Measurements from ENCODE around the gene GRIK4.
"Not testable (repeated sequence)": the region's sequence is repeated elsewhere in the genome, so short reads cannot be mapped to it uniquely, and the experiment has no call there.

The GRIK4 gene

DNA sequence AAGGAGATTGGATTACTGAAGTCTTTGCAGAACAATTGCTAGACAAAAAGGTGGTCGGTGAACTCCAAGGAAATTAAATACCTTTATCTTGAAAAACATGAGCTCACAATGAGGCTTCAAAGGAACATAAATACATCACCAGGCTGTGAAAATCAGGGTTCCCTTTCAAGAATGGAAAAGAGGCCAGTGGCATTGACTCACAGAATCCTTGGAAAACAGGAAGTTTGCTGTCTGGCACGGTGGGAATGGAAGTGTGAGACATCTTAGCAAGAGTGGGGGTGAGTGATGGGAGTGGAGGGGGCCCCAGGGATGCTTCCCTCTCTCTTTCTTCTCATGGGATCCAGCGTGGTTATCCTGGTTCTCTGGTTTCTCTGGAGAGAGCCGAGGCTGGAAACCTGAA is 463.4 kb downstream of the GRIK4 start:
- DNase-seq = no peak

- DNase-seq = no peak
Observed at GRCh38 chr11:120977266-120978137, 466.0 kb downstream of the GRIK4 start.

- DNase-seq = no peak
Observed at GRCh38 chr11:120978701-120979100, 467.2 kb downstream of the GRIK4 start.

DNA sequence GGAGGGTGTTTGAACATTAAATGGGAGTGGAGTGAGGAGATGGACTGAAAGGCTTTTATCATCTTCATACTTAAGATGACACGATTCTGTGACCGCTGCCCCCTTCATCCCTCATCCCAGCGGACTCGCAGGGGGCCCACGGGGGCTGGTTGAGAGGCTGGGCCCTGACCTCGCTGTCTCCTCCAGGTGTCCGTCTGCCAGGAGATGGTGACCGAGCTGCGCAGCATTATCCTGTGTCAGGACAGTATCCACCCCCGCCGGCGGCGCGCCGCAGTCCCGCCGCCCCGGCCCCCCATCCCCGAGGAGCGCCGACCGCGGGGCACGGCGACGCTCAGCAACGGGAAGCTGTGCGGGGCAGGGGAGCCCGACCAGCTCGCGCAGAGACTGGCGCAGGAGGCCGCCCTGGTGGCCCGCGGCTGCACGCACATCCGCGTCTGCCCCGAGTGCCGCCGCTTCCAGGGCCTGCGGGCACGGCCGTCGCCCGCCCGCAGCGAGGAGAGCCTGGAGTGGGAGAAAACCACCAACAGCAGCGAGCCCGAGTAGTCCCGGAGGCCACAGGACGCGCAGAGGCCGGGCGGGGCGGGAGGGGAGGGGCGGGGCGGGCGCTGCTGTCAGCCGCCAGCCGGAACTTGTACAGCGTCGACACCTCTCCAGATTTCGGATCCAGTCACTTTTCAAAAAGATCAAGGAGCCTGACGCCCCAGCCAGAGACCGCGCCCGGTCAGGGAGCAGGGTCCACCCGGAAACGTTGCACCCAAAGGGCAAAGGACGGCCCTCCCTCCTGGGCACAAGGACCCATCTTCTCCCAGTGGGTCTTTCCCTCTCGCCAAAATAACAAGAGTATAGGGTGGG is 474.4 kb downstream of the GRIK4 start:
- peak; percentile 47 for DNase-seq

DNA sequence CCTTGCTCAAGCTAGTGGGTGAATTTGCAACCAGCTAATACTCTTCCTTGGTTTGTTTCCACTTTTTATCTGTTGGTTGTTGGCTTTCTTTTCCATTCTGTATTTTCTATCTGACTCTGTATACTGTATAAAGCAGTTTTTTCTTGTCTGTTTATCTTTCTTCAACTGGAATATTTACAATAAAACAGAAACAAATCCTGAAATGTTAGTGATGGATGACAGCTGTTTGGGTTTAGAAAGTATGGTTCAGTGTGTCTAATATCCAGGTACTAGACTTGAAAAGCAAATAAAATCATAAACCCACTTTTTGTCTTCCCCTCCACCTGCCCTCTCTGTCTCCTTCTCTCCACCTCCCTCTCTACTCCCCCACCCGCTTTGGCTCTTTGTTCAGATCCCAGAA is 477.1 kb downstream of the GRIK4 start:
- no peak for DNase-seq

DNA sequence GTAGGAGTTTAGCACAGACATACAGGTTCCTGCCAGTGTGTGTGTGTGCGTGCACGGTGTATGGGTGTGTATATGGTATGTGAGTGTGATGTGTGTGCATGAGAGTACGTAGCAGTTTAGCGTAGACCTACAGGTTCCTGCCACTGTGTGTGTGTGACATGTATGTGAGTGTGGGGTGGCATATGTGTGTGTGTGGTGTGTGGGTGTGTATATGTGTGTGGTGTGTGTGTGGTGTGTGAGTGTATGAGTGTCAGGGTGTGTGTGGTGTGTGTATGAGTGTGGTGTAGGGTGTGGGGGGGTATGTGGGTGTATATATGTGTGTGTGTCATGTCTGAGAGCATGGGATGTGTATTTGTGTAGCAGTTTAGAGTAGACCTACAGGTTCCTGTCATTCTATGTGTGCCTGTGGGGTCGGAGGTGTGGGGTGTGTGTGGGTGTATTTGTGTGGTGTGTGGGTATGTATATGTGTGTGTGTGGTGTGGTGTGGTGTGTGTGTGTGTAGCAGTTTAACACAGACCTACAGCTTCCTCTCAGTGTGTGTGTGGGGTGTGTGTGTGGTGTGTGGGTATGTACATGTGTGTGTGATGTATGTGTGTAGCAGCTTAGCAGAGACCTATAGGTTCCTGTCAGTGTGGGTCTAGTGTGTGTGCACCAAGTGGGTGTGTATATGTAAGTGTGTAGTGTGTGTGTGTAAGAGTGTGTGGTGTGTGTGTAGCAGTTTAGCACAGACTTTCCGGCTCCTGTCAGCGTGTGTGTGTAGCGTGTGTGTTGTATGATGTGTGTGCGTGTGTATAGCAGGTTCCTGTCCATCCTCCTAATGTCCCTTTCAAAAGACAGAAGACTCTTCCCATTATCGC is 480.5 kb downstream of the GRIK4 start:
- no peak for DNase-seq

- DNase-seq = no peak
Observed at GRCh38 chr11:120994091-120994859, 482.7 kb downstream of the GRIK4 start.

GRCh38 chr11:120995184-120995583 is 483.6 kb downstream of the GRIK4 start:
- no peak for DNase-seq

- DNase-seq = no peak
Observed at GRCh38 chr11:120996973-120997372, 485.4 kb downstream of the GRIK4 start.

GRCh38 chr11:120998581-120998980 is 487.0 kb downstream of the GRIK4 start:
- DNase-seq = no peak

DNA sequence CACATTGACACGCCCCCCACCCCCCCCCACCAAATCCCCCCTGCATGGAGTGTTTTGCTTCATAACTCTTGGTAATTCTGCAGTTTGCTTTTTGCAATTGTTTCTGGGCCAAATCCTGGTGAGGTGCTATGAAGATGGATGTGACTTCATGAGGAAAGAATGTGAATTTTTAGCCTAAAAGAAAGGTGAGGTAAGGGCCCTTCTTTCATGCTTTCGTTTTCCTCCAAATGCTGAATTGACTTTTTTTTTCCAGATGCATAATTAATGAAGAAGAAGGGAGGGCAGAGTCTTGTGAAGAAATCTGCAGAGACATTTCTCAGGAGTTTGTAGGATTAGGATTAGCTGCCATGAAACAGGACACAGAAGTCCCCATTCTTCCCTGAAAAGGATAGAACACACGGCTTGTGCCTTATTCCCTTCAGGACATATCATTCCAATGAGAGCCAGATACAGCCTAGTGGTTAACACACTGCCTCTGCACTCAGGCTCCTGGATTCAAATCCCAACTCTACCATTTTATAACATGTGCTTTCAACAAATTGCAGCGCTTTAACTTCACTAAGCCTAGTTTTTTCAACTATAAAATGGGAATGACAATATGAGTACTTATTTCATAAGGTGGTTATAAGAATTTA is 492.8 kb downstream of the GRIK4 start:
- no peak for DNase-seq

DNA sequence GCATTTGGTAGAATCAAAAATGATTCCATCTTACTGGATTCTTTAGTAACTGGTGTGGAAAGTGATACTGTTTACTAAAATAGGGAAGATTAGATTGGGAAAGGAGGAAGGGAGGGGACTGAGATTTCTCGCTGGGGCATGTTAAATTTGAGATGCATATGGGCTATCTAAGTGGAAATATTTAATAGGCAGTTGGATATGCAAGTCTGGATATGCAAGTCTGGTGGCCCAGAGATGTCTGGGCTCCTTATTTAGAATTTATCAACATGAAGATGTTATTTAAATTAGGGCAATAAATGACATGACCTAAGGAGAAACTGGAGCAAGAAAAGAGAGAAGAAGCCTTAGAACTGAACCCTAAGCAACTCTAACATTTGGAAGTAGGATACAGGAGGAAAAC is 495.4 kb downstream of the GRIK4 start:
- no peak for DNase-seq

- no peak for DNase-seq
Observed at GRCh38 chr11:121008551-121008950, 497.0 kb downstream of the GRIK4 start.

DNA sequence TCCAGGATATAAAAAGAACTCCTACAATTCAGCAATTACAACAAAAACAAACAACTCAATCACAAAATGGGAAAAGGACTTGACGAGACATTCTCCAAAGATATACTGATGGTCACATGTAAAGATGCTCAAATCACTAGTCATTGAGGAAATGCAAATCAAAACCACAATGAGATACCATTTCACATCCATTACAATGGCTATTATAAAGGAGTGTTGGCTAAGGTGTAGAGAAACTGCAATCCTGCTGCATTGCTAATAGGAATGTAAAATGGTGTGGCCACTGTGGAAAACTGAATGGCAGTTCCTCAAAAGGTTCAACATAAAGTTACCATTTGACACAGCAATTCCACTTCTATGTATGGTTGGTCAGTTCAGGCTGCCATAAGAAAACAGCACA is 500.5 kb downstream of the GRIK4 start:
- DNase-seq = no peak

DNA sequence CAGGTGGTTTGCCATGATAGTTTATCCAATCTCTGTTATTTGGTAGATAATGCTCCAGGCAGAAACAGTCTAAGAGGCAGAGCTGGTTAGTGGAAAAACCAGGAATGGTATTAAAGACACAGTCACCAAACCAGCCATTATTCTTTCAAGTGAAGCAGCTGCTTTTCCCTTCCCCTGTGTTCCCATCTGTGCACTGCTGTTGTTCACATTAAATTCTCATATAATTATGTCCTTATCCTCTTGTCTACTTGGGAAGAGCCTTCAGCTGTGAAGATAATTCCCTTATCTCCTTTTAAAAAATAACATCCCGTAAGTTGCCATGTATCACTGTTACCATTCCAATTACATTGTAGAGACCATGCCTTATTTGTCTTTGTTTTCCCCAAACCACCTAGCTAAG is 507.2 kb downstream of the GRIK4 start:
- DNase-seq = peak; percentile 27

DNA sequence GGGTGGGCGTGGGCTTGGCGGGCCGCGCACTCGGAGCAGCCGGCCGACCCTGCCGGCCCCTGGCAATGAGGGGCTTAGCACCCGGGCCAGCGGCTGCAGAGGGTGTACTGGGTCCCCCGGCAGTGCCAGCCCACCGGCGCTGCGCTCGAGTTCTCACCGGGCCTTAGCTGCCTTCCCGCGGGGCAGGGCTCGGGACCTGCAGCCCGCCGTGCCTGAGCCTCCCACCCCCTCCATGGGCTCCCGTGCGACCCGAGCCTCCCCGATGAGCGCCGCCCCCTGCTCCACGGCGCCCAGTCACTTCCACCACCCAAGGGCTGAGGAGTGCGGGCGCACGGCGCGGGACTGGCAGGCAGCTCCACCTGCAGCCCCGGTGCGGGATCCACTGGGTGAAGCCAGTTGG is 510.2 kb downstream of the GRIK4 start:
- not testable (repeated sequence) for DNase-seq

DNA sequence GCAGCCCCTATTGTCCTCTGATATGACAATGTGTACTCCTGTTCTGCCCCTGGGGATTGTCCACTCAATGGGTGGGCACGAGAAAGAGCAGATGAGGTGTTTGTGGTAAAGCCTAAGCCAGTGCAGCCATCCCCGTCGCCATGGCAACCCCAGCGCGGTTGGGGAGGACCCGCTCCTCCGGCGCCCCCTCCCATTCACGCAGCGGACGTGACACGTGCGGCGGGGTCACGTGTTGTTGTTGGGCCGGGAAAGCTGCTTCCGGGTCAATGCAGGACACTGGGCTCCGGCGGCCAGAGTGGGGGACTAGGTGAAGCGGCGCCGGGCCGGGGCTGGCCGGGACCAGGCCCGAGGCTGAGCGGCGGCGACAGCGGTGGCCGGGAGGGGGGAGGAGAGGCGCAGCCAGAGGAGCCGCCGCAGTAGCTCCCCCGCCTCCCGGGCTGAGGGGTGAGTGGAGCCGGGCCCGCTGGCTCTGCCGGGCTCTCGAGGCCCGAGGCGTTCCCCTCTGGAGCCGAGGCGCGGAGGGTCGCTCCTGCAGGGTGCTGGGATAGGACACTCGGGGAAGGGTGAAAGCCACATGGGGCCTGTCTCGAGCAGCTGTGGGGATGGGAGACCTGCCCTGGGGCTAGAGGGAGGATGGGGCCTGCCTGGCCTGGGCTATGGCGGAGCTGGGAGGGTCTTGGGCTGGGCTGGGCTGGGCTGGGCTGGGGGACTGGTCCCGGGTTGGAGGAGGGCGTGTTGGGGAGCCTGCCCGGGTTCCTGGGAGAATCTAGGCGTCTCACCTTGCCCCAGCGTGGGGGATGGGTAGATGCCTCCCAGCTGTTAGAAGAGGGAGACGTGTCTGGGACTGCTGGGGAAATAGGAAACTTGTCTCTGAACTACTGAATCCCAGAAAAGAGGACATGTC is 512.6 kb downstream of the GRIK4 start, which contains the start of gene TBCEL:
TBCEL (plus strand) TSS at position 255 of the 904 bp plus-strand sequence. CDS start 21,589 bp downstream, outside the sequence.
- peak; percentile 90 for DNase-seq

DNA sequence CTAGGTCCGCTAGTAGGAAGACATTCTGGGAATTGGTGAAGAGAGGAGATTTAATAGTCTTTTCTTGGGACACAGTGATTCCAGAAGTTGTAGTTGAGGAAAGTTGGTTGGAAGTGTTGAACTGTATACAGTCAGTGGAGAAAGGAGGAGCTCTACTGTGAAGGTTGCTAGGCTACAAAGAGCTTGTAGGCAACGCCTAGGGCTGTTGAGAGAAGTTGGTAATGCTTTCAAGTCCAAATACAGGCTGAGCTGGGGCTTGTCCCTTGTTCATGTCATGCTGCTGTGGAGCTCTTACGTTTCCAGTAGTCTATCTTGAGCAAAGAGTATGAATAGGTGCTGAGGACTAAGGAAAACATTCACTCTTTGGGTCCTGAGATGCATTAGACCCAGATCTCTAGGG is 513.4 kb downstream of the GRIK4 start:
- no peak for DNase-seq

DNA sequence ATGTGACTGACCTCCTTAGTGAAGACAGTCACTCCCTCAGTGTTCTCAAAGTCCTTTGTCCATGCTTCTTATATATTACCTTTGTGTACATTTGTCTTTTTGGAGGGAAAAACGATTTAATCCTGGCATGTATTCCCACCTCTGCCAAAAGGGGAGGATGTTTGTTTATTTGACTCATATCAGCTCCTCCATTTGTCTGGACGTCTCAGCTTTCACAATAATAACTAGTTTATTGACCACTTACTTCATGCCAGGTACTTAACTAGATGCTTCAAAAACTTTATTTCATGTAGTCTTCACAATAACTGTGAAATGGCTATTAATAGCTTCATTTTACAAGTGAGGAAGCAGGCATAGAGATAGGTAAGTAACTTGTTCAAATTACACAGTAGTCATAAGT is 517.6 kb downstream of the GRIK4 start:
- no peak for DNase-seq

DNA sequence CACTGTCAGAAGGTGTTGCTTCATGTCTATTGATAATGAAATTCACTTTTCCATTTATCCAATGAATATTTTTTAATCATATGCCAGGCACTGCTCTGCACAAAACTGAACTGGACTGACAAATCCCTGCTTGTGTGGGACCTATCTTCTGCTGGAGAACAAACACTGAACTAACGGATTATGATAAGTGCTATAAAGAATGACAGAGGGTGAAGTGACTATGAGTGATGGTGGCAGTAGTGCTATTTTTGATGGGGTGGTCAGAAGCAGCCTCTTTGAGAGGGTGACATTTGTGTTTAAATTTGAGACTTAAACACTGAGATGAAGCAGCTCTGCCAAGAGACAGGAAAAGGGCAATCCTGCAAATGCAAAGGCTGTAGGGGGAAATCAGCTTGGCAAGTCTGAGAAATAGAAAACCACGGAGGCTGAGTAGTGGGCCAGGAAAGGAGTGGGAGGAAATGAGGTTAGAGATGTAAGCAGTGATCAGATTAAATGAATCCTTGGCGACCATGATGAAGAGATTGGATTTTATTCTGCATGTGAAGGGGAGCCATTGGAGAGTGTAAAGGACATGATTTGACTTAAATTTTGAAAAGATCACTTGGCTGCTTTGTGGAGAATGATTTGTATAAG is 518.4 kb downstream of the GRIK4 start:
- DNase-seq = no peak
